K562 (cell line): ENCODE measurements around the gene C1QBP. TPM values are rescaled to one million over a fixed set of nuclear protein-coding genes. Genes with fewer than 3 reads are reported as not detected.
"Not testable (repeated sequence)": the region's sequence is repeated elsewhere in the genome, so short reads cannot be mapped to it uniquely, and the experiment has no call there.

Source experiments
- ATAC-seq: fragments of 200-7000 bp; cut with Tn5 transposase; 3 replicates; pipeline ENCODE4 v1.9.1; 2020; ENCODE audit warnings: moderate library complexity
- BruUV-seq: library from RNA; stranded (reverse); fragments of 400-500 nt; replicated peaks from 2 replicates; lab custom pipeline; 2021; lab: Mats Ljungman, UMichigan
- CTCF ChIA-PET: fragments of 300-600 bp; formaldehyde crosslinking; extraction: SDS; loops from one replicate; lab custom pipeline; 2021; ENCODE audit warnings: low intra/inter-chr PET ratio; lab: Yijun Ruan, JAX
- POLR2A ChIA-PET: fragments of 300-600, 350-650 bp; sonication (Branson Sonifier 250); formaldehyde crosslinking; extraction: SDS; loops from one replicate; lab custom pipeline; 2021; ENCODE audit warnings: antibody characterized with exemption, inconsistent platforms; lab: Yijun Ruan, JAX
- DNase-seq, 4 experiments: peaks; one replicate each; pipeline versions ENCODE4 v3.0.0 to v3.0.0-alpha.2; 2011 to 2018; ENCODE audit warnings: low spot score in 3 of 4, mixed read lengths in 3 of 4; ENCODE audit errors: extremely low read depth in 1 of 4
- FAIRE-seq: peaks from 2 replicates; lab custom pipeline; 2011; peaks lifted over from hg19 to GRCh38; lab: Jason Lieb, UNC
- H2AFZ ChIP-seq: 2 replicates; pipeline ENCODE4 v1.6.0; 2011; ENCODE audit warnings: low read depth, low read length, control low read depth, inconsistent platforms
- H3K27ac ChIP-seq: fragments of 200-600 bp; 3 replicates; pipeline ENCODE4 v1.8.0; 2011; ENCODE audit warnings: low read depth, mild to moderate bottlenecking, control low read depth, inconsistent platforms, low read length, moderate library complexity, mixed read lengths; ENCODE audit errors: extremely low read depth
- H3K27me3 ChIP-seq, 2 experiments: fragments of 300-600 bp in 1 of 2; 2 replicates in 1 of 2; 3 replicates in 1 of 2; pipeline versions ENCODE4 v1.6.0 to v1.8.0; 2011; ENCODE audit warnings: inconsistent platforms in 2 of 2, low read length in 2 of 2, mild to moderate bottlenecking in 1 of 2, mixed read lengths in 1 of 2, moderate library complexity in 1 of 2; ENCODE audit not compliant: control insufficient read depth in 2 of 2, insufficient read depth in 2 of 2
- H3K36me3 ChIP-seq: fragments of 300-600 bp; 3 replicates; pipeline ENCODE4 v1.8.0; 2011; ENCODE audit warnings: mild to moderate bottlenecking, low read length, inconsistent platforms; ENCODE audit not compliant: control insufficient read depth, insufficient read depth
- H3K4me1 ChIP-seq, 2 experiments: fragments of 200-600 bp in 1 of 2; replicated peaks in 1 of 2; 2 replicates in 1 of 2; 3 replicates in 1 of 2; pipeline versions ENCODE4 v1.5.1 to v1.8.0; 2011; ENCODE audit warnings: inconsistent platforms in 2 of 2, low read length in 2 of 2, mild to moderate bottlenecking in 1 of 2, mixed read lengths in 1 of 2, moderate library complexity in 1 of 2; ENCODE audit not compliant: control insufficient read depth in 2 of 2, insufficient read depth in 2 of 2
- H3K4me2 ChIP-seq: 2 replicates; pipeline ENCODE4 v1.6.1; 2011; ENCODE audit warnings: low read length, control low read depth, inconsistent platforms, mixed read lengths; ENCODE audit not compliant: insufficient read depth
- H3K4me3 ChIP-seq: fragments of 200-600 bp; sonication (generic), shearing (Covaris generic); 2 replicates; pipeline ENCODE4 v1.5.1; 2016; ENCODE audit warnings: control low read depth, inconsistent platforms
- H3K79me2 ChIP-seq: fragments of 200-600 bp; 3 replicates; pipeline ENCODE4 v1.8.0; 2011; ENCODE audit warnings: low read length, inconsistent platforms; ENCODE audit not compliant: control insufficient read depth, insufficient read depth
- H3K9ac ChIP-seq, 2 experiments: 2 replicates each; pipeline versions ENCODE4 v1.6.0 to v1.6.1; 2011; ENCODE audit warnings: low read depth in 2 of 2, low read length in 2 of 2, control low read depth in 1 of 2, inconsistent platforms in 1 of 2, mild to moderate bottlenecking in 1 of 2, mixed read lengths in 1 of 2; ENCODE audit not compliant: insufficient read depth in 1 of 2
- H3K9me1 ChIP-seq: one replicate; pipeline ENCODE4 v1.6.0; 2011; ENCODE audit warnings: inconsistent platforms, mild to moderate bottlenecking, low read length, moderate library complexity; ENCODE audit not compliant: control insufficient read depth, insufficient read depth
- H3K9me3 ChIP-seq: replicated peaks from 2 replicates; pipeline ENCODE4 v1.5.1; 2011; ENCODE audit warnings: low read depth, low read length, inconsistent platforms; ENCODE audit not compliant: control insufficient read depth, insufficient read depth
- H4K20me1 ChIP-seq: replicated peaks from 2 replicates; pipeline ENCODE4 v1.6.1; 2011; ENCODE audit warnings: low read length, inconsistent platforms, mixed read lengths; ENCODE audit not compliant: control insufficient read depth, insufficient read depth
- ZNF384 ChIP-seq: IDR thresholded peaks from 2 replicates; pipeline ENCODE4 v1.6.1; 2012; ENCODE audit warnings: low read depth, low read length, improper control_type of control experiment
- WGBS: fragments of 100-300 bp; shearing (Covaris generic); methylation state at CpG from one replicate; pipeline ENCODE4 v1.1.6; 2016; ENCODE audit warnings: low coverage, mixed read lengths; ENCODE audit not compliant: insufficient coverage; ENCODE audit errors: missing lambda C conversion rate; 5-methylcytosine and 5-hydroxymethylcytosine counted together
- in situ Hi-C: fragments of 300-500 bp; cut with MboI; formaldehyde crosslinking; loops from 4 replicates; pipeline ENCODE4 v1.15.0; 2018; ENCODE audit warnings: inconsistent platforms, mixed read lengths
- intact Hi-C: fragments of 100-400 bp; cut with micrococcal nuclease; formaldehyde crosslinking; loops from 2 replicates; pipeline ENCODE4 v1.14.2; 2022
- polyA plus RNA-seq, 8 experiments: library from polyadenylated mRNA; depleted of rRNA in 4 of 8; stranded (reverse) in 5 of 8; unstranded in 3 of 8; fragments of >200 nt; fragmentation: Nextera tagmentation in 2 of 8; fragmentation: Illumina TruSeq in 1 of 8; extraction: Ambion mirVana in 2 of 8; extraction: Trizol in 1 of 8; gene quantifications; 2 replicates each; pipeline versions ENCODE4 v1.2.1 to v1.2.3, GENCODE V29; 2011 to 2014; ENCODE audit warnings: inconsistent platforms in 1 of 8, missing spikeins in 1 of 8
- total RNA-seq, 7 experiments: library from RNA; depleted of rRNA in 6 of 7; stranded (reverse); fragments of >200 nt in 6 of 7; fragmentation: Illumina TruSeq in 2 of 7; extraction: Trizol in 2 of 7; gene quantifications; 2 replicates each; pipeline versions ENCODE4 v1.2.1 to v1.2.3, GENCODE V29; 2011 to 2021; ENCODE audit warnings: low replicate concordance in 1 of 7
- TF ChIP-seq, protein P1 (sequence below): sonication (generic); formaldehyde crosslinking; IDR thresholded peaks from 2 replicates; pipeline ENCODE4 v1.8.1; 2023; ENCODE audit warnings: mild to moderate bottlenecking, missing genetic modification reagents

Gene C1QBP
- total and polyA plus RNA-seq, 9 of the 15 experiments (the other 6 are each of a cell fraction or from before 2014, with no cell fraction given) = 90.7 to 665 (median 414) TPM

DNA sequence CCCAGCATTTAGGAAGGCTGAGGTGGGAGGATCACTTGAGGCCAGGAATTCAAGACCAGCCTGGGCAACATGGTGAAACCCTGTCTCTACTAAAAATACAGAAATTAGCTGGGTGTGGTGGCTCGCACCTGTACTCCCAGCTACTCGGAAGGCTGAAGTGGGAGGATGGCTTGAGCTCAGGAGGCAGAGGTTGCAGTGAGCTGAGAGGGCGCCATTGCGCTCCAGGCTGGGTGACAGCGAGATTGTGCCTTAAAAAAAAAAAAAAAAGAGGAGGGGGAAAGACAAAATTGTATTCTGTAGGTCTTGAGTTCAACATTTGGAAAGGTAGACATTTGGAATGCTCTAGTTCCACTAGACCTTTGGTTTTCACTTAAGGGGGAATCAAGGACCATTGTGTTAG, 7.7 kb downstream of the C1QBP start:
- DNase-seq = peak in 1 of 4 experiments; percentile 50
- H3K9me3 ChIP-seq, CTCF ChIA-PET, H3K9me1 ChIP-seq, H3K27ac ChIP-seq, H3K4me1 ChIP-seq, H3K4me3 ChIP-seq, H3K4me2 ChIP-seq, H3K27me3 ChIP-seq, intact Hi-C loops, H2AFZ ChIP-seq, BruUV-seq, H4K20me1 ChIP-seq, H3K9ac ChIP-seq, in situ Hi-C loops: not testable (repeated sequence)
- Histone ChIP-seq H3K36me3 (peaks cover 78% of the 10 kb centered on the region), H3K79me2 (peaks cover 18% of the 10 kb centered on the region)
- POLR2A ChIA-PET = interaction anchor here (4.1 kb wide), 1 partner anchor 12 kb away, joined by 13 read pairs; the partner anchor contains the start of genes NUP88 and RPAIN
- peak; percentile 58 for FAIRE-seq
- peak; percentile 73 for ATAC-seq
- TF ChIP-seq, protein P1, sequence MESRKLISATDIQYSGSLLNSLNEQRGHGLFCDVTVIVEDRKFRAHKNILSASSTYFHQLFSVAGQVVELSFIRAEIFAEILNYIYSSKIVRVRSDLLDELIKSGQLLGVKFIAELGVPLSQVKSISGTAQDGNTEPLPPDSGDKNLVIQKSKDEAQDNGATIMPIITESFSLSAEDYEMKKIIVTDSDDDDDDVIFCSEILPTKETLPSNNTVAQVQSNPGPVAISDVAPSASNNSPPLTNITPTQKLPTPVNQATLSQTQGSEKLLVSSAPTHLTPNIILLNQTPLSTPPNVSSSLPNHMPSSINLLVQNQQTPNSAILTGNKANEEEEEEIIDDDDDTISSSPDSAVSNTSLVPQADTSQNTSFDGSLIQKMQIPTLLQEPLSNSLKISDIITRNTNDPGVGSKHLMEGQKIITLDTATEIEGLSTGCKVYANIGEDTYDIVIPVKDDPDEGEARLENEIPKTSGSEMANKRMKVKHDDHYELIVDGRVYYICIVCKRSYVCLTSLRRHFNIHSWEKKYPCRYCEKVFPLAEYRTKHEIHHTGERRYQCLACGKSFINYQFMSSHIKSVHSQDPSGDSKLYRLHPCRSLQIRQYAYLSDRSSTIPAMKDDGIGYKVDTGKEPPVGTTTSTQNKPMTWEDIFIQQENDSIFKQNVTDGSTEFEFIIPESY (CRISPR knock-in tag) = peak; percentile 58; the same call in 1 of the 2 replicates
- peak; percentile 71 for TF ChIP-seq ZNF384
- WGBS = no CpG with 5 or more reads among the region's 5 CpGs
